GM18868 (cell line): ENCODE data around the gene ZSWIM1.
A peak's percentile ranks its signal among the peaks of the same experiment; 100 is the strongest.
"Not testable (repeated sequence)": the region's sequence is repeated elsewhere in the genome, so short reads cannot be mapped to it uniquely, and the experiment has no call there.

Experiments
- ATAC-seq: cut with Tn5 transposase; IDR thresholded peaks from one replicate; pipeline ENCODE4 v1.9.1; 2021; ENCODE audit warnings: mild to moderate bottlenecking, moderate library complexity; ENCODE audit not compliant: unreplicated experiment

Gene ZSWIM1

GRCh38 chr20:45853484-45853883 lies 27.5 kb upstream of the ZSWIM1 start:
- ATAC-seq, result no peak

- peak; percentile 95 for ATAC-seq
Observed at GRCh38 chr20:45857114-45857881, 23.7 kb upstream of the ZSWIM1 start, which contains the start of the genes ACOT8 and ZSWIM3. ACOT8 (minus strand) TSS chr20:45857392; CDS start chr20:45857315, 77 bp downstream. ZSWIM3 (plus strand) TSS chr20:45857614; CDS start chr20:45857826, 212 bp downstream.

- peak; percentile 20 for ATAC-seq
Observed at GRCh38 chr20:45857882-45858216, 23.2 kb upstream of the ZSWIM1 start.

GRCh38 chr20:45859916-45860315 lies 21.1 kb upstream of the ZSWIM1 start:
- no peak for ATAC-seq

GRCh38 chr20:45860560-45861220 lies 20.3 kb upstream of the ZSWIM1 start:
- ATAC-seq, result no peak

GRCh38 chr20:45861221-45862075 lies 19.6 kb upstream of the ZSWIM1 start:
- ATAC-seq, result no peak

- no peak for ATAC-seq
Observed at GRCh38 chr20:45863543-45864470, 17.2 kb upstream of the ZSWIM1 start.

- ATAC-seq, result no peak
Observed at GRCh38 chr20:45866454-45866853, 14.6 kb upstream of the ZSWIM1 start.

- ATAC-seq, result no peak
Observed at GRCh38 chr20:45867136-45867818, 13.8 kb upstream of the ZSWIM1 start.

- ATAC-seq, result no peak
Observed at GRCh38 chr20:45867819-45868176, 13.2 kb upstream of the ZSWIM1 start.

GRCh38 chr20:45872626-45873025 lies 8.4 kb upstream of the ZSWIM1 start:
- ATAC-seq, result no peak

- no peak for ATAC-seq
Observed at GRCh38 chr20:45873409-45874103, 7.5 kb upstream of the ZSWIM1 start.

GRCh38 chr20:45874104-45874481 lies 6.9 kb upstream of the ZSWIM1 start:
- not testable (repeated sequence) for ATAC-seq

- ATAC-seq, result no peak
Observed at GRCh38 chr20:45874576-45874975, 6.5 kb upstream of the ZSWIM1 start.

GRCh38 chr20:45878076-45878761 lies 2.8 kb upstream of the ZSWIM1 start:
- ATAC-seq, result no peak

- no peak for ATAC-seq
Observed at GRCh38 chr20:45882469-45883099, 1.6 kb downstream of the ZSWIM1 start.

- no peak for ATAC-seq
Observed at GRCh38 chr20:45883100-45883469, 2.1 kb downstream of the ZSWIM1 start.

- no peak for ATAC-seq
Observed at GRCh38 chr20:45886590-45887345, 5.7 kb downstream of the ZSWIM1 start.
